NB4 (cell line): ENCODE data around the gene FAM185A.

Experiments
- DNase-seq: peaks from one replicate; pipeline ENCODE4 v3.0.0; 2010; ENCODE audit warnings: low read depth
- H3K4me3 ChIP-seq: one replicate; pipeline ENCODE4 v1.5.1; 2011; ENCODE audit warnings: mild to moderate bottlenecking, low read depth, low read length, moderate library complexity
- MYC ChIP-seq: IDR thresholded peaks from 2 replicates; pipeline ENCODE4 v1.6.1; 2011; ENCODE audit warnings: low read depth, low read length
- POLR2A ChIP-seq: IDR thresholded peaks from 2 replicates; pipeline ENCODE4 v1.6.1; 2011; ENCODE audit warnings: mild to moderate bottlenecking; ENCODE audit not compliant: insufficient read length; ENCODE audit errors: extremely low read depth
- TF ChIP-seq, protein P1 (sequence below): IDR thresholded peaks from one replicate; pipeline ENCODE4 v1.5.1; 2012; ENCODE audit warnings: low read depth, low read length
- TF ChIP-seq, protein P2 (sequence below): IDR thresholded peaks from 2 replicates; pipeline ENCODE4 v1.6.1; 2011; ENCODE audit warnings: low read depth, low read length

The FAM185A gene

DNA sequence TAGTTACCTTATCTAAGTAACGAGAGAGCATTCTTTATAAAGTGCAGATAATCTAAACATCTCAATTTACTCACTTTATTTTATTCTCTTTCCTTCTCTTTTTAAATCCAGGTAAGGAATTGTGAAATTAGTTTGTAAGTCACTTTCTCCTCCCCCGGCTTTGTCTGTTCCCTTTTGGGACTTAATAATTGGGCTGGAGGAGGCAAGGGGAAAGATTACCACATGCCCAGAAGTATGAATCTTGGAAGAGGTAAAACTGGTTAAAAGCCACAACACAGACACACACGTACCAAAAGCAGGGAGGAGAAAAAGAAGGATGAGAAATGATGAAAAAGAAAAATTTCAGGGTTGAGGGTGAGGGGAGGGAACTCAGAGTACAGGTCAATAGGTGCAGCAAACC, 100.7 kb downstream of the FAM185A start:
- peak; percentile 14 for DNase-seq
- TF ChIP-seq POLR2A = no peak
- no peak for TF ChIP-seq MYC
- TF ChIP-seq, protein P1, sequence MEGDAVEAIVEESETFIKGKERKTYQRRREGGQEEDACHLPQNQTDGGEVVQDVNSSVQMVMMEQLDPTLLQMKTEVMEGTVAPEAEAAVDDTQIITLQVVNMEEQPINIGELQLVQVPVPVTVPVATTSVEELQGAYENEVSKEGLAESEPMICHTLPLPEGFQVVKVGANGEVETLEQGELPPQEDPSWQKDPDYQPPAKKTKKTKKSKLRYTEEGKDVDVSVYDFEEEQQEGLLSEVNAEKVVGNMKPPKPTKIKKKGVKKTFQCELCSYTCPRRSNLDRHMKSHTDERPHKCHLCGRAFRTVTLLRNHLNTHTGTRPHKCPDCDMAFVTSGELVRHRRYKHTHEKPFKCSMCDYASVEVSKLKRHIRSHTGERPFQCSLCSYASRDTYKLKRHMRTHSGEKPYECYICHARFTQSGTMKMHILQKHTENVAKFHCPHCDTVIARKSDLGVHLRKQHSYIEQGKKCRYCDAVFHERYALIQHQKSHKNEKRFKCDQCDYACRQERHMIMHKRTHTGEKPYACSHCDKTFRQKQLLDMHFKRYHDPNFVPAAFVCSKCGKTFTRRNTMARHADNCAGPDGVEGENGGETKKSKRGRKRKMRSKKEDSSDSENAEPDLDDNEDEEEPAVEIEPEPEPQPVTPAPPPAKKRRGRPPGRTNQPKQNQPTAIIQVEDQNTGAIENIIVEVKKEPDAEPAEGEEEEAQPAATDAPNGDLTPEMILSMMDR = no peak
- TF ChIP-seq, protein P2, sequence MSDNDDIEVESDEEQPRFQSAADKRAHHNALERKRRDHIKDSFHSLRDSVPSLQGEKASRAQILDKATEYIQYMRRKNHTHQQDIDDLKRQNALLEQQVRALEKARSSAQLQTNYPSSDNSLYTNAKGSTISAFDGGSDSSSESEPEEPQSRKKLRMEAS = no peak
- H3K4me3 ChIP-seq = no peak overlapping the region

DNA sequence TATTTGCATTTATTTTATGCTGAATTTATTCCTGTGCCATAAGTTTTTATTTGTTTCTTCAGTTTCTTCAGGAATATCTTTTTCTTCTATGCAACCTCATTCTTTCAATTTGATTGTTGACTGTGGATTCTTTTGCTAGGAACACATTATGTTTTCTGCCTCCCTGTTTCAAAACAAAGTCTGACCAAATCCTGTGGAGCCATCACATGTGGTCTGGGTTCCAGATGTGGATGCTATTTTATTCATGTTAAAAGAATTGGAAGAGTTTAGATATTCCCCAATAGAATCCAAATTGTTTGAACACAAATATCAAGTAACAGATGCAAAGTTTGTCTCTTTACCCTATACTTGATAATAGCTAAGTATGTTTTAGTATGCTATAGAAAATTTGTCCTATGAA, 107.2 kb downstream of the FAM185A start:
- TF ChIP-seq, protein P1 = no peak
- TF ChIP-seq MYC = no peak
- TF ChIP-seq, protein P2 = no peak
- TF ChIP-seq POLR2A = no peak
- no peak for DNase-seq

More for the DNA sequence above, 107.2 kb downstream of the FAM185A start:
- H3K4me3 ChIP-seq = no peak overlapping the region
